ENCODE data around the gene ARHGEF28. TPM values are rescaled to one million over a fixed set of nuclear protein-coding genes. Genes with fewer than 3 reads are reported as not detected.

Gene ARHGEF28
- polyA plus RNA-seq, 1 donor from 2014 or later: not detected

DNA sequence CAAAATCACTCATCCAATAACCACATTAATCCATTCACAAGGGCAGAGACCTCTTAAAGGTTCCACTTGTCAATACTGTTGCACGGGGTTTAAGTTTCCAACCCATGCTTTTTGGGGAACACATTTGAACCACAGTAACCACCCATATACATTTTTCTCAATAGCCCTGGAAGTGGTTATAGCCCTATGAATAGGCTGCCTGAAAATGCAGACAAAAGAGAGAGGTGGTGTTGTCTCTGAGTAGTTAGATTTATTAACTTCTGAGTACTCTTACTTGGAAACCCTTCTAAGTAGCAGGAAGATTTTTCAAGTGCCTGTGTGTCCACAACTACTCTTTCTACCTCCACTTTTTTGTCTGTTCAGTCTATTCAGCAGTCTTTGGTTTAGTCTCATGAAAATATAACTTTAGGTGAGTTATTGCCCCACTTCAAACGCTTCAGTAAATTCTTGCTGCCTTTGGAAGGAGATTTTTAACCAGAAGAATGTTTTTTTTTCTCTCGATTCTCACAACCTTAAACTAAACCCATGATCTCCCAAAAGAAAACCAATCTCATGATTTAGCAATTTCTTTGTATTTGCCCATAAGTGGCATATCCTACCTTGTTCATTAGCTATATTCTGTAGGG, 42.6 kb downstream of the ARHGEF28 start:
- no peak overlapping the region for H2AFZ ChIP-seq (ENCODE audit: low read depth, low read length)
- H3K79me2 ChIP-seq (replicated peaks; ENCODE audit: insufficient read depth, low read length): no peaks in the 10 kb centered on the region
- H3F3A ChIP-seq (ENCODE audit: insufficient read depth, low read length, poor library complexity, severe bottlenecking): no peaks in the 10 kb centered on the region
- no peak overlapping the region for H3K27ac ChIP-seq (ENCODE audit: low read length)
- no peaks in the 10 kb centered on the region for H3K9me3 ChIP-seq (ENCODE audit: low read length)
- no peaks in the 10 kb centered on the region for H3K9me2 ChIP-seq (ENCODE audit: insufficient read depth, low read length)
- TF ChIP-seq SMC3 (conservative IDR thresholded peaks at IDR 0.05; ENCODE audit: poor library complexity): no peak
- TF ChIP-seq RAD21 (conservative IDR thresholded peaks at IDR 0.05): no peak
- no peak for TF ChIP-seq POLR2AphosphoS5 (IDR thresholded peaks at IDR 0.05)
- no peak for TF ChIP-seq EP300 (conservative IDR thresholded peaks at IDR 0.05; ENCODE audit: poor library complexity, severe bottlenecking)
- TF ChIP-seq CTCF (IDR thresholded peaks at IDR 0.05; ENCODE audit: poor library complexity, severe bottlenecking): no peak
- TF ChIP-seq MXI1 (conservative IDR thresholded peaks at IDR 0.05; ENCODE audit: poor library complexity, severe bottlenecking): no peak
- TF ChIP-seq REST (IDR thresholded peaks at IDR 0.05; ENCODE audit: borderline replicate concordance): no peak
- no peak for TF ChIP-seq TAF1 (IDR thresholded peaks at IDR 0.05; ENCODE audit: low read depth)
- TF ChIP-seq EZH2 (IDR thresholded peaks at IDR 0.05; ENCODE audit: borderline replicate concordance, insufficient read depth, low read length, poor library complexity, severe bottlenecking): no peak
- H3K9ac ChIP-seq (ENCODE audit: low read length): no peak overlapping the region
- H3K36me3 ChIP-seq (ENCODE audit: insufficient read depth, low read length): no peaks in the 10 kb centered on the region
- H4K20me1 ChIP-seq (ENCODE audit: insufficient read depth): no peaks in the 10 kb centered on the region
- no peaks in the 10 kb centered on the region for H3K27me3 ChIP-seq (ENCODE audit: insufficient read depth, low read depth, low read length)
- H3K4me2 ChIP-seq (ENCODE audit: low read length): no peak overlapping the region
- H3K4me3 ChIP-seq (ENCODE audit: low read length): no peak overlapping the region

- no peak overlapping the region for H3K4me3 ChIP-seq (ENCODE audit: low read length)
- H4K20me1 ChIP-seq (ENCODE audit: insufficient read depth): no peaks in the 10 kb centered on the region
- H3K27ac ChIP-seq (ENCODE audit: low read length): no peak overlapping the region
- no peaks in the 10 kb centered on the region for H3K9me2 ChIP-seq (ENCODE audit: insufficient read depth, low read length)
- no peak overlapping the region for H3K4me2 ChIP-seq (ENCODE audit: low read length)
- no peaks in the 10 kb centered on the region for H3K79me2 ChIP-seq (replicated peaks; ENCODE audit: insufficient read depth, low read length)
- H2AFZ ChIP-seq (ENCODE audit: low read depth, low read length): no peak overlapping the region
- H3K9me3 ChIP-seq (ENCODE audit: low read length): no peaks in the 10 kb centered on the region
- no peaks in the 10 kb centered on the region for H3K27me3 ChIP-seq (ENCODE audit: insufficient read depth, low read depth, low read length)
- no peak for TF ChIP-seq CTCF (IDR thresholded peaks at IDR 0.05; ENCODE audit: poor library complexity, severe bottlenecking)
- TF ChIP-seq SMC3 (conservative IDR thresholded peaks at IDR 0.05; ENCODE audit: poor library complexity): no peak
- TF ChIP-seq EZH2 (IDR thresholded peaks at IDR 0.05; ENCODE audit: borderline replicate concordance, insufficient read depth, low read length, poor library complexity, severe bottlenecking): no peak
- TF ChIP-seq MXI1 (conservative IDR thresholded peaks at IDR 0.05; ENCODE audit: poor library complexity, severe bottlenecking): no peak
- TF ChIP-seq REST (IDR thresholded peaks at IDR 0.05; ENCODE audit: borderline replicate concordance): no peak
- no peak for TF ChIP-seq TAF1 (IDR thresholded peaks at IDR 0.05; ENCODE audit: low read depth)
- no peak for TF ChIP-seq EP300 (conservative IDR thresholded peaks at IDR 0.05; ENCODE audit: poor library complexity, severe bottlenecking)
- TF ChIP-seq RAD21 (conservative IDR thresholded peaks at IDR 0.05): no peak
- no peak for TF ChIP-seq POLR2AphosphoS5 (IDR thresholded peaks at IDR 0.05)
- H3F3A ChIP-seq (ENCODE audit: insufficient read depth, low read length, poor library complexity, severe bottlenecking): no peaks in the 10 kb centered on the region
- no peaks in the 10 kb centered on the region for H3K36me3 ChIP-seq (ENCODE audit: insufficient read depth, low read length)
- H3K9ac ChIP-seq (ENCODE audit: low read length): no peak overlapping the region
These were observed 44.7 kb downstream of the ARHGEF28 start for GRCh38 chr5:73670731-73671130.

Data from neural cell (in vitro differentiated cells).